HG03354 (cell line): ENCODE data around the gene CCDC134.

Experiments
- ATAC-seq: cut with Tn5 transposase; IDR thresholded peaks from one replicate; pipeline ENCODE4 v1.9.1; 2021; ENCODE audit warnings: mild to moderate bottlenecking; ENCODE audit not compliant: unreplicated experiment, poor library complexity, severe bottlenecking

Gene CCDC134

GRCh38 chr22:41800348-41801146 lies at the start of gene CCDC134:
Gene CCDC134, plus strand, starts transcription at chr22:41800679. Its CDS starts 8,212 bp downstream, at chr22:41808891.
- peak; percentile 91 for ATAC-seq

GRCh38 chr22:41752011-41752970 lies 48.2 kb upstream of the CCDC134 start:
- ATAC-seq = no peak

GRCh38 chr22:41753984-41754383 lies 46.5 kb upstream of the CCDC134 start:
- no peak for ATAC-seq

- ATAC-seq = no peak
Measured at GRCh38 chr22:41757502-41757901, 43.0 kb upstream of the CCDC134 start.

GRCh38 chr22:41758231-41758630 lies 42.2 kb upstream of the CCDC134 start:
- ATAC-seq = no peak

- ATAC-seq = no peak
Measured at GRCh38 chr22:41762980-41763779, 37.3 kb upstream of the CCDC134 start.

- no peak for ATAC-seq
Measured at GRCh38 chr22:41766476-41766875, 34.0 kb upstream of the CCDC134 start.

- ATAC-seq = no peak
Measured at GRCh38 chr22:41768430-41768829, 32.0 kb upstream of the CCDC134 start.

- no peak for ATAC-seq
Measured at GRCh38 chr22:41770715-41771468, 29.6 kb upstream of the CCDC134 start.

GRCh38 chr22:41772198-41772597 lies 28.3 kb upstream of the CCDC134 start:
- ATAC-seq = no peak

- ATAC-seq = no peak
Measured at GRCh38 chr22:41772645-41773044, 27.8 kb upstream of the CCDC134 start.

- ATAC-seq = no peak
Measured at GRCh38 chr22:41775338-41775737, 25.1 kb upstream of the CCDC134 start.

GRCh38 chr22:41775976-41776375 lies 24.5 kb upstream of the CCDC134 start:
- ATAC-seq = no peak

- ATAC-seq = no peak
Measured at GRCh38 chr22:41776381-41776780, 24.1 kb upstream of the CCDC134 start.

- ATAC-seq = no peak
Measured at GRCh38 chr22:41777749-41778425, 22.6 kb upstream of the CCDC134 start.

- no peak for ATAC-seq
Measured at GRCh38 chr22:41779929-41780505, 20.5 kb upstream of the CCDC134 start.

- ATAC-seq = peak; percentile 93
Measured at GRCh38 chr22:41780746-41781505, 19.6 kb upstream of the CCDC134 start.

- peak; percentile 33 for ATAC-seq
Measured at GRCh38 chr22:41781507-41781906, 19.0 kb upstream of the CCDC134 start.
